ENCODE results near the gene SRP54. TPM values are rescaled to one million over a fixed set of nuclear protein-coding genes. Genes with fewer than 3 reads are reported as not detected.

Gene SRP54
- total and polyA plus RNA-seq, 2 of the 13 experiments (the other 11 are each of a cell fraction or from before 2014, with no cell fraction given), result 42.2 to 207 TPM

- TF ChIP-seq PRDM10 (CRISPR knock-in tag; IDR thresholded peaks at IDR 0.05; ENCODE audit: low read depth), result no peak
- TF ChIP-seq ZNF746 (CRISPR knock-in tag; IDR thresholded peaks at IDR 0.05), result peak; percentile 16; the same call in 1 of the 2 replicates
- TF ChIP-seq ZNF138 (CRISPR knock-in tag; IDR thresholded peaks at IDR 0.05; ENCODE audit: low read depth), result no peak
- no peak for TF ChIP-seq ZNF230 (CRISPR knock-in tag; IDR thresholded peaks at IDR 0.05)
- no peak for TF ChIP-seq GMEB1 (CRISPR knock-in tag; IDR thresholded peaks at IDR 0.05; ENCODE audit: borderline replicate concordance)
- no peak for TF ChIP-seq TBP (CRISPR knock-in tag; IDR thresholded peaks at IDR 0.05)
- no peak for TF ChIP-seq KDM3A (CRISPR knock-in tag; IDR thresholded peaks at IDR 0.05; ENCODE audit: low read depth)
- no peak for TF ChIP-seq ZBTB2 (CRISPR knock-in tag; IDR thresholded peaks at IDR 0.05; ENCODE audit: low read depth)
- TF ChIP-seq ERF (CRISPR knock-in tag; IDR thresholded peaks at IDR 0.05), result 0 out of 2 replicates have a peak, but pooled peaks have one; percentile 16
- no peak for TF ChIP-seq PATZ1 (CRISPR knock-in tag; IDR thresholded peaks at IDR 0.05)
- TF ChIP-seq MYPOP (CRISPR knock-in tag; IDR thresholded peaks at IDR 0.05), result no peak
- no peak for TF ChIP-seq MAF1 (CRISPR knock-in tag; IDR thresholded peaks at IDR 0.05; ENCODE audit: borderline replicate concordance)
- TF ChIP-seq MAX (IDR thresholded peaks at IDR 0.05), result no peak
- no peak for TF ChIP-seq PHF20 (CRISPR knock-in tag; IDR thresholded peaks at IDR 0.05)
- no peak for TF ChIP-seq ZNF431 (CRISPR knock-in tag; IDR thresholded peaks at IDR 0.05; ENCODE audit: borderline replicate concordance, low read depth)
- TF ChIP-seq ZIK1 (CRISPR knock-in tag; IDR thresholded peaks at IDR 0.05; ENCODE audit: borderline replicate concordance, low read depth), result no peak
- TF ChIP-seq ZNF883 (CRISPR knock-in tag; IDR thresholded peaks at IDR 0.05; ENCODE audit: not compliant biosample characterization), result no peak
- TF ChIP-seq ZBTB25 (CRISPR knock-in tag; IDR thresholded peaks at IDR 0.05), result no peak
Observed at GRCh38 chr14:34980337-34980900, 2.4 kb upstream of the SRP54 start (continued).
